HG02571 (cell line): Measurements from ENCODE around the gene NRARP.

Experiments used
- ATAC-seq: cut with Tn5 transposase; IDR thresholded peaks from one replicate; pipeline ENCODE4 v1.9.1; 2021; ENCODE audit warnings: mild to moderate bottlenecking, moderate library complexity; ENCODE audit not compliant: unreplicated experiment

NRARP gene

DNA sequence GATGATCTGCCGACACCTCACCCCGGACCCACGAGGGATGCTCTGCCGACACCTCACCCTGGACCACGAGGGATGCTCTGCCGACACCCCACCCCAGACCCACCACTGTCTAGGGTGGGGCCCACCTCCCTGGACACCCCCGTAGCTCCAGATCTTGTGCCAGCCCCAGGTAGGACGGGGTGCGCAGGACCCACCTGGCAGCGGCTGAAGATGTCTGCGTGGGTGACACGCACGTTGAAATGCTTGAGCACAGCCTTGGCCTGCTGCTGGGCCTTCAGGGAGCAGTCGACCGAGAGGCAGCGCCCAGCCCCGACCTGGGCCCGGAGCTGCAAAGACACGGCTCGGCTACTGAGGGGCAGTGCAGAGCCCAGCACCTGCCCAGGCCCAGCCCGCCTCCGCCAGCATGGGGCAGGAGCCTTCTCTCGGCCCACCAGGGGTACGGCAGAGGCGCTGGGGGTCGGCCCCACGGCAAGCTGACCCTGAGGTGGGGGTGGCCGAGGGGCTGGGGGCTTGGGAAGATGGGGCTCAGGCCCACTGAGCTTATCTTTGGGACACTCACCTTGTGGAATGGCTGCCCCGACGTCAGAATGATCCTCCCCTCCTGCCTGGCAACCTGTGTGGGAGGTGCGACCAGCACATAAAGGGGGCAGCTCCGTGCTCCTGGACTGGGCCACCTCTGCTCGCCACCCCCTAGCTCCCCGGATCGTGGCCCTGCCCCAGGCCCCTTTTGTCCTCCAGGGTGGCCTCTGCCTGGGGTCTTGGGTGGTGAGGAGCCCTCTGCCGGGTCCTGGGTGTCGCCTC is 21.7 kb upstream of the NRARP start:
- ATAC-seq = no peak

DNA sequence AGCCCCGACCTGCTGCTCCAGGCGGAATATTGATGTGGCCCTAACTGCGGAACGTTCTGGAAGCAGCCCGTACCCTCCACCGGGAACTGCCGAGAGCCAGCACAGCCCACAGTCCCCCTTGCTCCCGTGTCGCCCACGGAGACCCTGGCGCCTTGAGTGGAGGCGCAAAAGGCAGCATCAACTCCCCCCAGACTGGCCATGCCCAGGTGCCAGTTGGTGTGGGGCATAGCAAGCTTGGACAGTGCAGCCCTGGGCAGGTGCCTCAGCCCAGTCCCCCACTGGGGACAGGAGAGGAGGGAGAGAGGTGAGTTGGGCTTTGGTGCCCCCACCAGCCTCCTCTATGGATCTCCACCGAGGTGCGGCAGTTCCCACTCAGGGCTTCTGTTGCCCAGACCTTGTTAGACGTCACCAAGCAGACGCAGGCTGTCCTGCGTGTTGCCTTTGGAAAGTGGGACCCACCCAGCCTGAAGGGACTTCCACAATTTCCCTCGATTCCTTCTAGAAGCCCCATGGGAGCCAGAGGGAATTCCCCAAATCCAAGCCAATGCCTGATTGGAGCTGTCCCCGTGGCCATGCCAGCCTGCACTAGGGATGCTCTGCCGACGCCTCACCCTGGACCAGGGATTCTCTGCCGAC is 19.8 kb upstream of the NRARP start:
- no peak for ATAC-seq

DNA sequence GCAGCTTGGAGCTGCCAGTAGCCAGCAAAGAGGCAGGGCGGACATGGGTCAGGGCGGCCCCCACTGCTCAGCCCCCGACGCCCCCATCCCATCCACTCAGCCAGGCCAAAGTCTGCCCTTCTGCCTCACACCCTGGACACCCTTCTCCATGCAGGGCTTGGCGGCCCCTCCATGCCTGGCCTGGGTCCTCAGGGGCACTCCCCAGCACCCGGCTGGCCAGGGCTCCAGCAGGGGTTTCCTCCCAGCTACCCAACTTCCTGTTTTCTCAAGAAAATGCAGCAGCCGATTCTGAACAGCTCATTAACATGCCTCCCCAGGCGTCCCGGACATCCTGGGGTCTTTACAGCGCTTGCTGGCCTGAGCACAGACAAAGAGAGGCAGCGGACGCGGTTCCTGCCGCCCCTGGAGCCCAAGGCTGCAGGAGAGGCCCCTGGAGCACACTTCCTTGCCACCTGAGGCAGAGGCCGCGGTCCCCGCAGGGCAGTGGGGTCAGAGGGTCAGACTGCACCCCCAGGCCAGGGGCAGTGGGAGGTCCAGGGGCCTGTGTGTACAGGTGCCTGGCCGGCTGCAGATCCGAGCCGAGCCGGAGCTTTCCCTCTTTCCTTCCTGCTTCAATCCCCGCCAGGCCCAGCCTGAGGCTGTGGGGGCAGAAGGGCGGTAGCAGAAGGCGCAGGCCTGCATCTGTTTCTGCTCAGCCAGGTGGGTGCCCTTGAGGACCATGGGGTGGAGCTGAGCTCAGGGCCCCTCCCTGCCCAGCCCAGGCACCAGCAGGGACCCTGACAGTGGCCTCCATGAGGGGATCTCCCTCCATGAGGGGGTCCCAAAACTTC is 18.7 kb upstream of the NRARP start:
- ATAC-seq = no peak

DNA sequence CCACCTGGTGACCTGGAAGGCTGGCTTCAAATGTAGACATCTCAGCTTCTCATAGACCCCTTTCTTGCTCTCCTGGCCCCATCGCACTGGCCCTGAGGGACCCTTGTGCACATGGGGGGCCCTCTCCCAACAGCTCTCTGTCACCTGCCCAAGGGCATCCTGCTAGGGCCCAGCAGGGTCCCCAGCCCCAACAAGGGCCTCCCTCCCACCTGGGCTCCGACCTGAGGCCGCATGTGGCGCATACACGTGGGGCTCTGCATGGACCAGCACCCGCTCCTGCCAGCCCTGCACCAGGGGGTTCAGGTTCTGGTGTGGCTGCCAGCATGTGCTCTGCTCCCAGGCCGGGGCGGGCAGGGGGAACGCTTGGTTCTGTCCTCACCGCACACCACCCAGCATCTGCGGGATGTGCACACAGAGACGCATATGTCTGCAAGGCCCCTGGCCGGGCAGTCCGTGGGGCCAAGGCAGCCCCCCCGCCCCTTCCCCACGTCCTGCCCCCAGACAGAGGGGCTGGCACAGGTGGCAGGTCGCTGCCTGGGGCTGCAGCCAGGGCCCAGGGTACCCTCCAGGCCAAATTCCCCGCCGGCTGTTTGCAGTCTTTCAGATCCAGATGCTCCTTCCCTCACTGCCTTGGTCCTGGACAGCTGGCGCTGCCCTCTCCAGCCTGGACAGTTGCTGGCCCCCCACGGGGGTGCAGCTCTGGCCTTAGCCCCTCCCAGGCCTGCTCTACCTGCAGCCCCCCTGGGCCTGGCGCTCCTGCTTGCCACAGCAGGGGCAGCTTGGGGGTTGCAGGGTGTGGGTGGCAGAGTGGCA is 17.9 kb upstream of the NRARP start:
- no peak for ATAC-seq

DNA sequence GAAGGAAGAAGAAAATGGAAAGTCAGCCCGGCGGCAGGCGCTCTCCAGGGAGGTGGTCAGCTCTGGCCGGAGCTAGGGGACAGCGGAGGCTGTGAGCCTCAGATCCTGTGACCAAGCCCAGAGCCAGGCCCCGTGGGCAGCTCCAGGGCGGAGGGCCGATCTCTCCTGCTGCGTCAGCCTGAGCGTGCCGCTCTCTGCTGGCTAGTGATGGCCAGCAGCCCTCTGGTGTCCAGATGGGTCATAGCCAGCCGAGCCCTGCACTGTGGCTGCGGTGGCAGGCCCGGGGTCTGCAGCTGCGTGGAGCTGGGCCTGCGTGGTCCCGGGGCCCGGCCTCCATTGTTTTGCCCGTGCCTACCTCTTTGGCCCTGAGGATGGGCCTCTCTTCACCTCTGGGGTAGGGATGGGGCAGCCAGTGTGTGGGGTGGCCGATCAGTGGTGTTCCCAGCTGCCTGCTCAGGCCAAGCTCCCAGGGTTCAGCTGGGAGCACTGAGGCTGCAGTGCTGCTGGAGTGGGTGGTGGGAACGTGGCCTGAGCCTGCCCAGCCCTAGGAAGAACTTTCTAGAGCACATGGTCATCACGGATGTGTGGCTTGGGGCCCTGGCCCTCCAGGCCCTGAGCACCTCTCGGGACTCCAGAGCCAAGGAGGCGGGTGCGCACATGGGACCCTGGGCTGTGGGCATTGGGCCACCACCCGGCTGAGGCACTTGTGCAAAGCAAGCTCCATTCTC is 17.1 kb upstream of the NRARP start:
- no peak for ATAC-seq

DNA sequence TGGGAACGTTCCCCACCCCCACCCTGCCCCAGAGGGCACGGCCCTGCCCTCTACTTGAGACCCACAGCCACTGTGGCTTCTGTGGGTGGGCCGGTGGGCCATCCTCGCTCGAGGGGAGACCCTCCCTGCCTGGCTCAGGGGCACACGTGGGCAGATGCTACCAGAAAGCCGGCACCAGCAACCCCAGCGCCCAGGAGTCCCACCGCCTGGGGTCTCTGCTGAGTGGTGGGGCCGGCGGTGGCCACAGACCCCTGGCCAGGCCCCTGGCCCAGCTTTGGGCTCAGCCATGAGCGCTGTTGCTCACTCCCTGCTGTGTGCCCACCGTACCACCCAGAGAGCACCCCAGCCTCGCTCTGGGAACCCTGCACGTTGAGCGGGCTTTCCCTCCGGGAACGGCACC is 16.5 kb upstream of the NRARP start:
- ATAC-seq = no peak

DNA sequence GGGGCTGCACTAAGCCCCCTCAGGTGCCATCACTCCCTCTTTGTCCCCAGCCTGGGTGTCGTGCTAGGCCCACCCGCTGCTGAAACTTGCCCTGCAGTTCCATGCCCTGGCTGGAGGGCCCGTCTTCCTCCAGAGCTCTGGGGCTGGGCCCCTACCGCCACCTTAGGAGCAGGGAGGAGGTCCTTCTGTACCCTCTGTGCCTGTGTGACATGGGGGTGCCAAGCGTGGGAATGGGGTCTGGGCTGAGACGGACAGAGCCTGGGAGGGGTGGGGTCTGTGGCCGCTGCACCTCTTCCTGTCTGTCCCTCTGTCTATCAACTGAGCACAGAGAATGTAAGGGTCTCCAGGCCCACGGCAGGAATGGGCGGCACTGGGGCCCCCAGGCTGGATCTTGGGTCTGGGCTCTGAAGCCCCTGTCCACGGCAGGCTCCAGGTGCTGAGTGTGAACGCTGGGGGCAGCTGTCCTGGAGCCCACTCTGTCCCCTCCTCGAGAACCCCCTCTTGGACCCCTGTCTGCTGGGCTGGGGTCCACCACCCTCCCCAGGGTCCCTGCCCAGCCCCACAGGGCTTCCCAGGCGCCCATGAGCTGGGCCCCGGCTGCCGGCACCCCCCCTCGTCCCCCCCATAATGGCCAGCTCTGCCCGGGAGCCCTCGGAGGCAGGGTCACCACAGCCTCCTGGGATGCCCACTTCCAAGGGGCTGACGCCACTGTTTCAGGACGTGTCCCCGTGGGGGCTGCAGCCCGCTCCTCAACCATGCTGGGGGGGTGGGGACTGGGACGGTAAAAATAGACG is 15.8 kb upstream of the NRARP start:
- ATAC-seq = no peak

DNA sequence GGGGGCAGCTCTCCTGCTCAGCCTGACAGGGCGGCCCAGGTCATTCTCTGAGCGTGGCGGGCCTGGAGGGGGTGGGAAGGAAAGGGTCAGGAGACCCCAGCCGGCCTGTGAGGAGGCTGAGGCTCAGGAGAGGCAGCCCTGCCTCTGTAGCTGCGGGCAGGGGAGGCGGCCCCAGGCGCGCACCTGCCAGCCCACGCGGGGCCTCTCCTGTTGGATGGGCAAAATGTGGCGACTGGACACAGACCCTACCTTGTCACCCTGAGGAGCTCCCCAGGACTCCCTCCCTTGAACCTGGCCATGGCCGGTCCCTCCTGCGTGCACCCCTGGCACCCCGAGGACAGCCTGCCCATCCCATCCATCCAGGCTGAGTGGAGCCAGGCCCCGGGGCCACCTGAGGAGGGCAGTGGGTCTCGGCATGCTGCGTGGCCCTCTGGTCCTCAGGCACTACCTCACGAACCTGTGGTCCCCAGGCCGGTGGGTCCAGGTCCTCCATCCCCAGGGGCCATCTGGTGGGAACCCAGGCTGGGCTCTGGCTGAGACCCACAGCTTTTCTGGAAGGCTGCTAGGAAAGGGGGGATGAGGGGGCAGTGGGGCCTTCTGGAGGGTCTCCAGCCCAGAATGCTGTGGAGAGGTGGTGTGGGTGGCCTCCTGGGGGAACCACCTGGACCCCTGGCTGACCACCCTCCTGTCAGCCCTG is 15.1 kb upstream of the NRARP start:
- ATAC-seq = no peak

DNA sequence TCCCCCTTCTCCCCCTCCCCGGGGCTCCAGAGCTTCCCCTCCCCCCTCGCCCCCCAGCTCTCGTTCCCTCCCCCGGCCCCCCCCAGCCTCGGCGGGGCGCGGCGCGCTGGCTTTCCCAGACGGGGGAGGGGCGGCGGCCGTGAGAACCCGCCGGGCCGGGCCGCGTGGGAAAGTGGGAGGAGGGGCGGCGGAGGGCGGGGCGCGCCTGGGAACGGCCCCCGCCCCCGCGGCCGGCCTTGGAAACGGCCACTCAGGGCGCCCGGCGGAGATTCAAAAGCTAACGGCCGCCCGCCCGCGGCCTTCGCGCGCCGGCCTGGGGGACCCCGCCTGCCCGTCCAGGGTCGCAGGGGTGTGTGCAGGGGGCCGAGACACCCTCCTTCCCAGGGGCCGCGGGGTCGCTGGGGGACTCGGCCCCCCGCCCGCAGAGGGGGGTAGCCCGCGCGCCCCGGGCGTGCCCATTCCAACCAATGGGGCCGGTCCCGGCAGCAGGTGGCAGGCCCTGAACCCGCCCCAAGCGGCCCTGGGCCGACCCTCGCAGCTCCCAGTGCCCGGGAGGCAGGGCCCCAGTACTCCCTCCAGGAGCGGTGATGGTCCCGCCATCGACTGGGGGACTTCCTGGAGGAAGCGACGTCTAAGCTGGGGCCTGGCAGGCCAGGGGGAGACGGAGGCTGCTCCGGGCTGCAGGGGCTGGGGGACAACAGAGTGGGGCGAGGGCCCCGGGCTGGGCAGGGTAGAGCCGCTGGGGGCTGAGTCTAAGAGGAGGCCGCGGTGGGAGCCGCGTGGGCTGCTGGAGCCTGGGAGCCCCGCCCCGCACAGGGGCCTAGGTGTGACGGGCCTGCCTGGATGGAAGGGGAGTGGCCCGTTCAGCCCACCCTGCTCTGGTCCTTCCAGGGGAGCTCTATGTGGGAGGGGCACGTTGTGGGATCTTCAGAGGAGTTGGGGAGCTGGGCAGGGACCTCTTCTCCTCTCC is 14.2 kb upstream of the NRARP start:
- ATAC-seq = no peak

DNA sequence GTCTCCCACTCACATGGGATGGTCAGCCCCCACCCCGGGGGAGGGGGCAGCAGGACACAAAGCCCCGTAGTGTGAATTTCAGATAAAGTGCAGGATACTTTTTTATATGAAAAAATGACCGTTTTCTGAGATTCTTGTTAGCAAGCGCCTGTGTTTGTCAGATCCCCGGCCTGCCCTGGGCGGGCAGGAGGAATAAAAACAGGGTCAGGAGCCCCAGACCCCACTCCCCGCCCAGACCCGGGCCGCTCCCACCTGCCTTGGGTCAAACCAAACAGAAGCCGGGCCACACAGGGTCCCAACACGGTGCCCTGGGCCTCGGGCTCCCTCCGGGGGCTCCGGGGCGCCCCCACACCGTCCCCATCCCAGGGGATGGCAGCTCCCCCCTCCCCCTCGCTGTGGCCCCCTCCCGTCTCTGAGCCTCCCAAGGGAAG is 13.5 kb upstream of the NRARP start:
- ATAC-seq = no peak

DNA sequence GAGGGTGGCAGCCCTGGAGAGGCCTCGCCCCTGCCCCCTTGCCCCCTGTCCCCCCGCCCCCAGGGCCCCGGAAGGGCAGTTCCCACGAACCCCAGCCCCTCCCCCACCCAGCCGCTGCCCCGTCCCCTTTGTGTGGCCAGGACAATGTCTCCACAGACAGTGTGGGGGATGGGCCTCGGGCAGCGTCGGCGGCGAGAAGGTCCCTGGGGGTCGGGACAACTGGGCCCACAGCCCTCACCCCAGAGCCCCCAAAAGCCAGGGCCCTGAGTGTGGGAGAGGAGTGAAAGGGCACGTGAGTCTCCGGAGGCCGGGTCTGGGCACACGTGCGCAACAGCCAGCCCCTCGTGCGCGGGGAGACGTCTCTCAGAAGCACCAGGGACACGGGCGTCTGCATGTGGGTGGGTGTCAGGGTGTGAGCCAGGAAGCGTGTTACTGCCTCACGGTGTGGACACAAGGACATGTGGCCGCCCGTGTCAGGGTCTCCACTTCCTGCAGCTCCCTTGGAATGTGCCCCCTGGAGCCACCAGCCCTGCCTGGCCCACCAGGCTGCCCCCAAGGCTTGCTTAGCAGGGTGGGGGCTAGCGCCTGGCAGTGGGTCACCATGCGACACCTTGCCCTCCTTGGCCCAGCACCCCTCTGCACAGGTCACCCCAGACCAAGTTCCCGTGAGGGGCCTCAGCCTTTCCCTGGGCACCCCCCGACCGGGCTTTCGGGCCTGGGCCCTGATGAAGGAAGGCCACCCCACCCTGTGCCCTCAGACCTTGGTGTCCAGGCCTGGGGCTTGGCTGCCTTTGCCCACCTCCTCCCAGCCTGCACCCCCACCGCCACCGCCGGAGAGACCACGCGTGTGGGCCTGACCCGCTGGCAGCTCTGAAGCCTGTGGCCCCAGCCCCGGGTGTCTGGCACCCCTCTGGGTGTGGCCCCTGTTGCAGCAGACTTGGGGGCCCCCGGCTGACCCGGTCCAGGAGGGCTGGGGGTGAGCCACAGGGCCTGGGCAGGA is 12.8 kb upstream of the NRARP start:
- no peak for ATAC-seq

DNA sequence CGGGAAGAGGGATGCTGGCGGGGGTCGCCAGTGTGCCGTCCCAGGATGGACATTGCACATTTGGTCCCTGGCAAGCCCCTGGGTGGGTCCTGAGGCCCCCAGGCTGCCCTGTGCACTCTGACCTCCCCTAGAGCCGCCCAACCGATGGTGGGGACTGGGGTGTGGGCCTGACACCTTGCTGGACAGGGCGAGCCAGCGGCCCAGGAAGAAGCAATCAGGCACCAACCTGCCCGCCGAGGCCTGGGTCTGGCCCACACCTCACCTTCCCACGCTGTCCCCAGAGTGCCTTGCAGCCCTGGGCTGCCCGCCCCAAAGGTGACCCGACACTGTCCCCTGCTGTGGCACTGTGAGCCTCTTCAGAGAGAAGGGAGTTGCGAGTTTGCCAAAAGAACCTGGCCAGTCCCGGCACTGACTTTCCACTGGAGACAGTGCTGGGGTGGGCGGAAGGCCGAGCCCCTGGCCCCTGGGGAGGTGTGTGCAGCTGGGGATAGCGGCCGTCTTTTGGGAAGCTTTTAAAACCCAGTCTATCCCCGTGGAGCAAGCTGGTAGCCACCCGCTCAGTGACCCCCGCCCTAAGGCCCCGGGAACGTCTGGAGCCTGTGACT is 12.0 kb upstream of the NRARP start:
- no peak for ATAC-seq

DNA sequence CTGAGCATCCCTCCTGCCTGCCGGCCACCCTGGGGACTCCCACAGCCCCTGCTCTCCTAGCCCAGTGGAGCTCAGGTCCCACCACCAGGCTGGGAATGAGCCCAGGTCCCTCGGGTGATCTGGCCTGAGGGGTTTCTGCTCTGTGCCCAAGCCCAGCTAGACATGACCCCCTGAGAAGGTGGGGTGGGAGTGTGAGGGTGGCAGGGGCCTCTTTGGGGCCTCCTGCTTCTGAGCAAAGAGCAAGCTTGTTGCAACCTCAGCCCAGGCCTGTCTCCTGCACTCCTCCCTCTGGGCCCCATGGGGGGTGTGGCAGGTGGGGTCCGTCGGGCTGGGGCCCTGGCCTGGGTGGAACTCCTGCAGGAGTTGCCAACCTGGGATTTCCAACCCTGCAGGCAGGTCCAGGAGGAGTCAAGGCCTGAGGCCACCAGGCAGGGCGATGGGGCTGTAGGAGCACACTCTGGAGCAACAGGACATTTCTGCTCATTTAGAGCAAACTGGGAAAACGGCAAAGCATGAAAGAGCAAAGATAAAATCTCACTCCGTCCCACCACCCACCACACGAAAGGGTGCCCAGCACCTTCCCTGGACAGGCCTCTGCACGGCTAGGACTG is 11.4 kb upstream of the NRARP start:
- ATAC-seq = no peak

GRCh38 chr9:137312852-137313325 is 10.8 kb upstream of the NRARP start:
- ATAC-seq = no peak
